Ishikawa (cell line): ENCODE measurements around the gene NPTXR.

Experiments used
- CEBPB ChIP-seq: IDR thresholded peaks from 2 replicates; pipeline ENCODE4 v1.6.1; 2012
- EP300 ChIP-seq: IDR thresholded peaks from 2 replicates; pipeline ENCODE4 v1.6.1; 2012; ENCODE audit warnings: borderline replicate concordance
- TF ChIP-seq, protein P1 (sequence below): IDR thresholded peaks from 2 replicates; pipeline ENCODE4 v1.6.1; 2012
- TF ChIP-seq, protein P2 (sequence below): IDR thresholded peaks from 2 replicates; pipeline ENCODE4 v1.6.1; 2012

DNA sequence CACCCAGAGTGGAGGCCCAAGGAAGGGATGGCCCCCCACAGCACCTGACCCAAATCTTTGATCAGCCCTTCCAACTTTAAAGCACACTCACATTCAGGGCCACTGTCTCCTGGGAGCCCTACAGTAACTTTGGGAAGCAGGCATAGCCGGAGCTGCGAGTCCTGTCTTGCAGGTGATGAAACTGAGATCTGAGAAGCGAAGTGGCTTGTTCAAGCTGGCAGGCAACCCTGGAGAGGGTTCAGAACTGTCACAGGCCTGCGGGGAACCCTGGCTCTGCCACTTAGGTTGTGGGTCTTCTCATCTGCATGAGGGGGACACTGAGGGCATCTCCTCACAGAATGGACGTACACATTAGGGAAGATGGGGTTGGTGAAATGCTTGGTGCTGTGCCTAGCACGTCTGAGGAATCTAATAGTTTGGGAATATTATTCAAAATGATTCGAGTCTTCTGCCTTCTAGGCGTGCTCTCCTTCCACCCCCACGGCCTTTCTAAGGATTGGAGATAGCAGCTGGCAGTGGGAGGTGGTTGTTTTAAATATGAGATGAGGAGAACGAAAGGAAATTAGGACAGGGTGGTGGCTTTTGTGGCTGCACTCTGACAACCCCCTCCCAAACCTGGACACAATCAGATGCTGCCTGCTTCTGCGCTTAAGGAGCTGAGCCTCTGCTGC, 69.2 kb downstream of the NPTXR start:
- TF ChIP-seq CEBPB (no peak), EP300 (no peak)
- TF ChIP-seq, protein P1, sequence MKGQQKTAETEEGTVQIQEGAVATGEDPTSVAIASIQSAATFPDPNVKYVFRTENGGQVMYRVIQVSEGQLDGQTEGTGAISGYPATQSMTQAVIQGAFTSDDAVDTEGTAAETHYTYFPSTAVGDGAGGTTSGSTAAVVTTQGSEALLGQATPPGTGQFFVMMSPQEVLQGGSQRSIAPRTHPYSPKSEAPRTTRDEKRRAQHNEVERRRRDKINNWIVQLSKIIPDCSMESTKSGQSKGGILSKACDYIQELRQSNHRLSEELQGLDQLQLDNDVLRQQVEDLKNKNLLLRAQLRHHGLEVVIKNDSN: no peak
- TF ChIP-seq, protein P2, sequence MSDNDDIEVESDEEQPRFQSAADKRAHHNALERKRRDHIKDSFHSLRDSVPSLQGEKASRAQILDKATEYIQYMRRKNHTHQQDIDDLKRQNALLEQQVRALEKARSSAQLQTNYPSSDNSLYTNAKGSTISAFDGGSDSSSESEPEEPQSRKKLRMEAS: no peak
